GM18867 (cell line): ENCODE measurements around the gene SMPD2.
"Not testable (repeated sequence)": the region's sequence is repeated elsewhere in the genome, so short reads cannot be mapped to it uniquely, and the experiment has no call there.

Experiments used
- ATAC-seq: cut with Tn5 transposase; IDR thresholded peaks from one replicate; pipeline ENCODE4 v1.9.1; 2021; ENCODE audit warnings: mild to moderate bottlenecking, moderate library complexity; ENCODE audit not compliant: unreplicated experiment

SMPD2 gene

DNA sequence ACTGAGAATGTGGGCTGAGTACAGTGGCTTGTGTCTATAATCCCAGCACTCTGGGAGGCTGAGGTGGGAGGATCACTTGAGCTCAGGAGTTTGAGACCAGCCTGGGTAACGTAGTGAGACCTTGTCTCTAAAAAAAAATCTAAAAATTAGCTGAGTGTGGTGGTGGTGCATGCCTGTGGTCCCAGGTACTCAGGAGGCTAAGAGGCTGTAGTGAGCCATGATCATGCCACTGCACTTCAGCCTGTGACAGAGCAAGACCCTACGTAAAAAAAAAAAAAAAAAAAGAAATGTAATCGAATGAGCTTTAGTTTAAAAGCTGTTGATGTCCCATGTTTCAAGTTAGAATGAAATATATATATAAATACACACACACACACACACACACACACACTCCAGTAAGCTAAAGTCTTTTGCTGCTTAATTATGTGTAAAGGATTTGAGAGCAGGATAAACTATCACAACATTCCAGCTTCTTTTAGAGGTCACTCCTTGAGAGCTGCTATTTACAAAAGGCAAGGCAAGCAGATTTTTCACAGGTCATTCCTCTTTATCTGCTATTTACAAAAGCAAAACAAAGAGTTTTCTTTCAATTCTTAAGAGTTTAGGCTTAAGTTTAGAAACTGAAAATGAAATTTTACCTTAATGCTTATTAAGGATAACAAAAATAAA, 19.8 kb downstream of the SMPD2 start:
- ATAC-seq: no peak

DNA sequence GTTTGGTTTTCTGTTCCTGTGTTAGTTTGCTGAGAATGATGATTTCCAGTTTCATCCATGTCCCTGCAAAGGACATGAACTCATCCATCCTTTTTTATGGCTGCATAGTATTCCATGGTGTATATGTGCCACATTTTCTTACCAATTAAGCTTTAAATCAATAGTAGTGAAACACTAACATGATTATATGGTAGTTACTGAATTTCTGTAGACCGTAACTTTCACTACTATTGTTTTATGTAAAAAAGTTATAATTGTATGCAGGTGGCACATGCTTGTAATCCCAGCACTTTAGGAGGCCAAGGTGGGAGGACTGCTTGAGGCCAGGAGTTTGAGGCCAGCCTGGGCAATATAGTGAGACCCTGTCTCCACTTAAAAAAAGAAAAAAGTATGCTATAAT, 20.7 kb downstream of the SMPD2 start:
- ATAC-seq: not testable (repeated sequence)

- ATAC-seq: no peak
Measured at GRCh38 chr6:109461733-109462526, 21.4 kb downstream of the SMPD2 start.

GRCh38 chr6:109465772-109466171, 25.2 kb downstream of the SMPD2 start:
- ATAC-seq: no peak

- ATAC-seq: no peak
Measured at GRCh38 chr6:109466212-109466923, 25.8 kb downstream of the SMPD2 start.

GRCh38 chr6:109467696-109468095, 27.2 kb downstream of the SMPD2 start:
- no peak for ATAC-seq

DNA sequence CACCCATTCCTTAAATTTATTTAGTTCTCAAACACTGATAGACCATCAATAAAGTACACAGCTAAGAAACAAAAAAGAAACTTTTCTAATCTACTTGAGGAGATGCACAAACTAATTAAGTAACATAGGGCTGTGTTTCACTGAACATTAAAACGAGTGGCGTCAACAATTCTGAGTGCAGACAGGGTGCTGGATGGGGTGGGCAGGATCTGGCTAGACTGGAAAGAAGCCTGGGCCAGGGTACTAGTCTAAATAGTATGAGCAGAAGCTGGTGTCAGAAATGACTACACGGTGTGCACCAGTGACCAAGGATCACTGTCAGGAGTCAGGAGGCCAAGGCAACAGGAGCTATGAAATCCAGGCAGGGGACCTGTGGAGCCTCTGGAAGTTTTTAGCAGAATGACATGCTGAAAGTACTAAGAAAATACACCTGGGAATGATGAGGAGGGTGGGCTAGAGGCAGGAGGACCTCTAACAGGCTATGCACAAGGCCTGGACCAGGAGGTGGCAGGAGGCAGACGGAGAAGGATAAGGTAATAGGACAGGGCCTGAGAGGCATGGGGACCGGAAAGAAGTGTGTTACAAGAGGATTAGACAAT, 29.2 kb downstream of the SMPD2 start:
- no peak for ATAC-seq

DNA sequence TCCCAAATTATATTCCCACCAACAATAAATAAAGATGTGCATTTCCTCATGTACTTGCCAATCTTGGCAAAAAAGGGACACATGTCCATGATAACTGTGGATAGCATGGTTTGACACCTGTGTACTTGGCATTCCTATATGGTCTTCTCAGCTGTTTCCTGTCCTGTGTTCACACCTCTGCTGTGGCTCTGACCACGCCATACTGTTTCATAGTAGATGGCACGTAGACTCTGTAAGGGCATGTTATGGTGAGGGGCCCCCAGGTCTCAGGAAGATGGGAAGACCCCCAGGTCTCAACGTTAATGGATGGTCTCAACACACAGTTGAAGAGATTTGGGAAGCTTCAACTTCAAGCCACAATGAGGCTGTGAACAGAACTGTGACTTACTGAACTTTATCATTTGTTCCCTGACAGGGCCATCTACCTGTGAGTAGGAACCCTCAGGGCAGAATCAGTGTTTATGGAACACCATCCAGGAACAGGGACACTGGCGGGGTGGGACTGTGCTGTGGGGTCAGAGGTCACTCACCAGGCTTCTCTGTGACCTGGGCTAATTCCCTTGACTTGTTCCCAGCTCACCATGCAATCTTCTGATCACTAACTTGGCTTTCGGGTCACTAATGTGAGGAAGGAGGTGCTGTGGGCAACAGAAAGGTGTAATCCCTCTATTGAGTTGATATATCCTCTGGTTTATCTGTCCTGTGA, 30.7 kb downstream of the SMPD2 start:
- ATAC-seq: no peak

GRCh38 chr6:109472132-109472995, 31.8 kb downstream of the SMPD2 start:
- peak; percentile 61 for ATAC-seq

- no peak for ATAC-seq
Measured at GRCh38 chr6:109473120-109473519, 32.6 kb downstream of the SMPD2 start.

DNA sequence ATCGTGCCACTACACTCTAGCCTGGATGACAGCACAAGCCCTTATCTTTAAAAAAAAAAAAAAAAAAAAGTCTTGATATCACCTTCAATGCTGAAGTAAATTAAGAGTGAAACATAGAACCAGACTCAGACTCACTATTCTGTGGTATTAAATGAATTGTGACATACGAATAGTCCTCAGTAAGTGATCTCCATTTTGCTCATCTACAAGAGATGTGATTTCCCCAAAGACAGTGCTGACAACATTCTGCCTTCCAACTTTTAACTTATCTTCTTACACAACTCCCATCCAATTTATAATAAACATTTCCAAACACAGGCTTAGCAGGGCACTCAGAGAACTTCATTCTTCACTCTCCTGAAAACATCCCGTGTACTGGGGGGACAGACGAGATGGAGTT, 34.5 kb downstream of the SMPD2 start:
- ATAC-seq: no peak

- no peak for ATAC-seq
Measured at GRCh38 chr6:109475625-109476024, 35.1 kb downstream of the SMPD2 start.

- ATAC-seq: no peak
Measured at GRCh38 chr6:109477184-109477583, 36.7 kb downstream of the SMPD2 start.

- peak; percentile 45 for ATAC-seq
Measured at GRCh38 chr6:109477725-109478124, 37.2 kb downstream of the SMPD2 start.

GRCh38 chr6:109478222-109478805, 37.8 kb downstream of the SMPD2 start:
- ATAC-seq: no peak

GRCh38 chr6:109478841-109479624, 38.5 kb downstream of the SMPD2 start:
- no peak for ATAC-seq

GRCh38 chr6:109480993-109481480, 40.5 kb downstream of the SMPD2 start:
- no peak for ATAC-seq

DNA sequence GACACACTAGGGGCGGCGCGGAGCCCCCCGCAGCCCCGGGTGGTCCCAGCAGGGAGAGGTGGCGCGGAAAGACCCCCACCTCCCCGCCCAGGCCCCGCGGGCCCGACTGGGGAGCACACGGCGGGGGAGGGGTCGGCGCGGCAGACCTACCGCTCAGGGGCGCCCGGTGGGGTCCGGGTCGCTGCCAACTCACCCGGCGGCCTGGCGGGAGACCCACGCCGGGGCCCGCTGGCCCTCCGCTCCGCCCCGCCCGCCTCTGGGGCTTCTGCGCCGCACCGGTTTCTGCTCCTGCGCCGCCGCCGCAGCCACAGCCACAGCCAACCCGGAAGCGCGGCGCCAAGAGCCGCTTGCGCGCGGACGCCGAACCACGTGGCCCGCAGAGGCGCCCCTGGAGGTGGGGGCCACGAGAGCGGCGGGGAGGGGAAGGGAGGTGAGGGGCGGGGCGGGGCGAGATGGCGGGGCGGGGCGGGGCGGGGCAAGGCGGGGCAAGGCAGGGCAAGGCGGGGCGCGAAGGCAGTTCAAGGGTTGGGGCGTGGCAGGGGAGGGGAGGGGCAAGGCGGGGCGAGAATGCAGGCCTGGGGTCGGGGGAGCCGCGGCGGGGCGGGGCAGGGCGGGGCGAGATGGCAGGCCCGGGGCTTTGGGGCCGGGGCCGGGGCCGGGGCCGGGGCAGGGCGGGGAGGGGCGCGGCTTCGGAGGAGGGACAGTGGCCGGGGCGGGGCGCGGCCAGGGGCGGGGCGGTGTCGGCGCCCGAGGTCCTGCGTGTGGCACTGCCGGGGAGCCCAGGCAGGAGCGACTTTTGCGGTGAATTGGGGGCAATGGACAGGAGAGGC, 42.6 kb downstream of the SMPD2 start, which contains the start of gene ZBTB24:
ZBTB24 (minus strand) TSS at position 315 of the 830 bp plus-strand sequence. CDS start 1,193 bp downstream, outside the sequence.
- ATAC-seq: peak; percentile 87
